HG03280 (cell line): ENCODE measurements around the gene KRT17.
"Not testable (repeated sequence)": the region's sequence is repeated elsewhere in the genome, so short reads cannot be mapped to it uniquely, and the experiment has no call there.

Source experiments
- ATAC-seq: cut with Tn5 transposase; IDR thresholded peaks from one replicate; pipeline ENCODE4 v1.9.1; 2021; ENCODE audit warnings: mild to moderate bottlenecking, moderate library complexity; ENCODE audit not compliant: unreplicated experiment

The KRT17 gene

DNA sequence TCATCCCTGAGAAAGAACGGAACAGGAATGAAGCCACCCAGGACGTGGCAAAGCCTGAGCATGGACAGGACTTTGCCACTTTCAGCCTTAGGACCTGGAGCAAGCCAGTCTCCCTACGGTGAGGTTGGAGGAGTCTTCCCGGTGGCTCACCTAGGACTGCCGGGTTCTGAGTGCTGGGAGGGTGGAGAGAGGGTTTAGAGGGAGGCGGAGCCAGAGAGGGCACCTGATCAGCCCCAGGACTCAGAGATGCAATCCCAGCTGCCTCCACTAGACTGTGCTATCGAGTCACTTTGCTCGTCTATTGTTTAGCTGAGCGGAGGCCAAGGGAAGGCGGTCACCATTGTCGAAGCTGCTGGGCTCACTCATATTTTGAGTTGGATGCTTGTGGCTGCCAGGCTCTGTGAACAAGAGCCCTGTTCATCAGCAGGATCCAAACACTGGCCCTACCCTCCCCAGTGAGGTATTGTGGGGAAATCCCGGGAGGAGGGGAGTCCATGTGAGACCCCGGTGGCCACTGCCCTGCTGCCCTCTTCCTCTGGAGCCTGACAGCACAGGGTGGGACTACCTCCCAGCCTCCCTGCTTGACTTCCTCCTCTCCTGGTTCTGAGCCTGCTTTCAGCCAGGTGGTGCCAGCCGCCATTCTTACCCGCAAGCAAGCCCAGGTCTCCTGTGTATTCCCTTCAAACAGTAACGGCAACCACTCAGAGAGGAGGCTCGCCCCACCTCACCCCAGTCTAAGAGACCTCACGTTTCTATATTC is 44.7 kb downstream of the KRT17 start:
- peak; percentile 60 for ATAC-seq

DNA sequence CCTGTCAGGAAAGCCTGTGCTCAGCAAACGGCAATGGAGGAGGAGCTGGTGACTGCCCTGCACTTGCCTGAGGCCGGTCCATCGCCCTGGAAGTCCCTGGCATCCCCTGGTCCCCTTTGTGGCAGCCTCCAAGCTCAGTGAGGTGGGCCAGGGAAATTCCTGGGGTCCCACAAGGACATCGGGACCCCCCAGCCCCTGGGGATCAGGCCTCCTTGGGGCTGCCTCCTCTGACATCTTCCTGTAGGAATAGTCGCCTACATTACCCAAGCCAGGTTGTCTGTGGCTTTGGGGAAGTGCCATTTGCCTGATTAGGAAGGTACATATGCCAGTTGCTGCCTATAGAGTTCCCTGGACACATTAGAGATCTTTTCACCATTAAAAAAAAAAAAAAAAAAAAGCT is 45.4 kb downstream of the KRT17 start:
- ATAC-seq, result no peak

DNA sequence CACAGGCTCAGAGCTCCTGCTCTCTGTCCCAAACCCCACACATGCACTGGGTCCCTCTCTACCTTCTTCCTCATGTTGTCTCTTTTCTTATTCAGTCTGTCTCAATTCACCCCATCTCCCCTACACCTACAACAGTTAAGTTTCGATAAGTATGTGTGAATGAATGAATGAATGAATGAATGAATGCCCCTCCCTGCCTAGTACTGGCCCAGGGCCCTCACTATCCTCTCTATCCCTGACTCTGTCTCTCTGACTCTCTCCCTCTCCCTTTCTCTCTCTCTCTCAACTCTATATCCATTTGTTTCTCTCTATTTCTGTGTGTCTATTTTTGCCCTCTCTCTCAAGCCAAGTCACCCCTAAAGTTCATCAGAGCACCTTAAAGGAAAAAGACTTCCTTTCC is 45.8 kb downstream of the KRT17 start:
- ATAC-seq, result no peak

DNA sequence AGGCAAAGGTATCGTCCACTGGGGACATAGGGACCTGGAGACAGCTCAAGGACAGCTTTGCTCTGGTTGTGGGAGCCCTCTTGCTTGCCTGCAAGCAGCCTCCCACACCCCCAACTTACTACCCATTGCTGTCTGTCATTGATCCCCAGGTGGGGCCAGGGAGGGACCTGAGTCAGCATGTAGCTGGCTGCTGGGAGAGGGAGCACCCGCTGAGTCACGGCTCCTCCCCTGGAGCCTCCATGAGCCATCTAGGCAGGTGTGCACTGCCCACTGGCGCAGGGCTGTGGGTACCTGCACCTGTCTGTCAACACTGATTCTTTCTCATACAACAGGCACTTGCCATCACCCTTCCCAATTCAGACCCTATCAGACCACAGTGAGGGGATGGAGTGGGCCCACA is 47.6 kb downstream of the KRT17 start:
- ATAC-seq, result not testable (repeated sequence)

DNA sequence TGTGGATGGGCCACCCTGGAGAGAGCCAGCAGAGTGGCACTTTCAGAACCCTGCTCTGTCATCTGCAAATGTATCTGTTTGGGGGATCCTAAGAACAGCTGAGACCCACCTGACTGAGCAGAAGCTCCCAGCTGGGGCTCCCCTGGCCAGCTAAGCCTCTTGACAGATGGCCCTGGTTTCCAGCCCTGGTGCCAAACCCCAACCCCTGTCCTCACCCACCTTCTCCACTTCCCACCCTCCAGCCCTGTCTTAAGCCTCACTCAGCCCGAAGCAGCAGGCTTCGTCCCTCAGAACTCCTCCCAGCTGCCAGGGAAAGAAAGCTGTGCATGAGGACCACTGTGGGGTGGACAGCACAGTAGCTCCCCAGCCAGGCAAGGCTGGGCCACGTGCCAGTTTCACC is 49.0 kb downstream of the KRT17 start:
- ATAC-seq, result no peak

DNA sequence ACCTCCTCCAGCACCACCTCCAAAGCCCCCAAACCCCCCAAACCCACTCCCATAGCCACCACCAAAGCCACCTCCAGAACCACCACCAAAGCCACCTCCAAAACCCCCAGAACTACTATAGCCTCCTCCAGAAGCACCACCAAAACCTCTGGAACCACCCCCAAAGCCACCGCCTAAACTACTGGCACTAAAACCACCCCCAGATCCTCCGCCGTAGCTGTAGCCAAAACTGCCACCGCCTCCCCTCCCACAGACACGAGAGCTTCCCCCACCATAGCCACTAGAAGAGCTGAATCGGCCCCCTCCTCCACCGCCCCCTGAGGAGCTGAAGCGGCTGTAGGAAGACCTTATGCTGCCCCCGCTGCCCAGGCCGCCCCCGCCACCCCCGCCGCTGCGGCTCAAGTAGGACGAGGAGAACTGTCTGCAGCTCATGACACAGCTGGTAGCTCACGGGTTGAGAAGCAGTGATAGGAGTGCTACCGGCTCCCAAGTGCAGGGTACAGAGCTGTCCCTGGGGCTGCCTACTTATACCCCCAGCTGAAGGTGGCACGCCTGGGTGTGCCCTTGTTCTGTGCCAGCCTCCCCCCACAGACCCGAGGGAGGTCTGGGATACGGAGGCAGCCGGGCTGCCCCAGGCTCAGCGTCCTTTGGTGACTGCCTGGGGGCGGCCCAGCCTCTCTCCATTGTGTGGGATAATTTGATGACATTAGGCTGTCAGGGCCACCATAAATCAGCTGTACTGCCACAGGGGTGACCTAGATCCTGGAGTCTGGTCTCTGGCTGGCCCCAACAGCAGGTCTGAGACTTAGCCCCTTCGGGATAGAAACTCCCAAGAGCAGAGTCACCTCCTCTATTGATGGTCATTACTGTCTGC is 52.6 kb downstream of the KRT17 start, which contains the start of gene KRT9:
Gene KRT9, minus strand, starts transcription at position 499 of the 874 bp plus-strand sequence. Its CDS starts 67 bp downstream, at position 432.
- ATAC-seq, result no peak
